CD4-positive, alpha-beta T cell (primary cell): ENCODE measurements around the gene GPRC5D. TPM values are rescaled to one million over a fixed set of nuclear protein-coding genes. Genes with fewer than 3 reads are reported as not detected.

Source experiments
- ATAC-seq: fragments of 200-7000 bp; cut with Tn5 transposase; one replicate; pipeline ENCODE4 v1.10.0; 2022; ENCODE audit warnings: mild to moderate bottlenecking; ENCODE audit not compliant: poor library complexity
- CTCF ChIA-PET: fragments of 350-600 bp; sonication (Branson Sonifier 250); formaldehyde crosslinking; loops from one replicate; lab custom pipeline; 2021; ENCODE audit warnings: antibody characterized with exemption, inconsistent platforms; lab: Charles Lee
- POLR2A ChIA-PET: fragments of 350-600 bp; sonication (Branson Sonifier 250); formaldehyde crosslinking; loops from one replicate; lab custom pipeline; 2021; ENCODE audit warnings: antibody characterized with exemption, inconsistent platforms; lab: Charles Lee
- DNase-seq, 14 experiments: peaks; one replicate each; pipeline ENCODE4 v3.0.0-alpha.2; 2013 to 2020; ENCODE audit warnings: mixed read lengths in 2 of 14
- H3K27ac ChIP-seq, 2 donors: one replicate each; pipeline versions ENCODE4 v1.5.1 to v1.7.0; 2013; ENCODE audit warnings: low read length in 2 of 2, low read depth in 1 of 2, mild to moderate bottlenecking in 1 of 2
- H3K27me3 ChIP-seq, 2 experiments: 1 replicate in 1 of 2; 2 replicates in 1 of 2; pipeline versions ENCODE4 v1.6.1 to v1.7.0; 2013; ENCODE audit warnings: low read length in 2 of 2, control low read depth in 1 of 2, mild to moderate bottlenecking in 1 of 2, moderate library complexity in 1 of 2; ENCODE audit not compliant: insufficient read depth in 2 of 2, control insufficient read depth in 1 of 2
- H3K36me3 ChIP-seq: one replicate; pipeline ENCODE4 v1.6.1; 2013; ENCODE audit warnings: low read length, control low read depth; ENCODE audit not compliant: insufficient read depth
- H3K4me1 ChIP-seq: one replicate; pipeline ENCODE4 v1.6.1; 2013; ENCODE audit warnings: low read length, control low read depth; ENCODE audit not compliant: insufficient read depth
- H3K4me3 ChIP-seq: one replicate; pipeline ENCODE4 v1.5.1; 2013; ENCODE audit warnings: mild to moderate bottlenecking, low read length, moderate library complexity
- H3K9me3 ChIP-seq, 2 experiments: 1 replicate in 1 of 2; 2 replicates in 1 of 2; pipeline versions ENCODE4 v1.6.1 to v1.7.0; 2013; ENCODE audit warnings: low read length in 2 of 2, mild to moderate bottlenecking in 2 of 2, control low read depth in 1 of 2, moderate library complexity in 1 of 2; ENCODE audit not compliant: control insufficient read depth in 1 of 2, insufficient read depth in 1 of 2
- H3K27ac Mint-ChIP-seq: one replicate; pipeline ENCODE4 v1.8.0; 2020; ENCODE audit warnings: mixed read lengths
- H3K27me3 Mint-ChIP-seq: one replicate; pipeline ENCODE4 v1.8.0; 2021; ENCODE audit warnings: mixed read lengths
- H3K36me3 Mint-ChIP-seq: one replicate; pipeline ENCODE4 v1.8.0; 2021; ENCODE audit warnings: low read depth, mixed read lengths
- H3K4me1 Mint-ChIP-seq: one replicate; pipeline ENCODE4 v1.8.0; 2021; ENCODE audit warnings: low read depth, mixed read lengths
- H3K4me3 Mint-ChIP-seq: one replicate; pipeline ENCODE4 v1.8.0; 2020; ENCODE audit warnings: mild to moderate bottlenecking, mixed read lengths
- H3K9me3 Mint-ChIP-seq: one replicate; pipeline ENCODE4 v1.8.0; 2020; ENCODE audit warnings: mixed read lengths
- CTCF ChIP-seq: fragments of 200-600 bp; IDR thresholded peaks from one replicate; pipeline ENCODE4 v1.8.0; 2022; ENCODE audit warnings: antibody characterized with exemption, mild to moderate bottlenecking
- intact Hi-C, 2 experiments: fragments of 100-400 bp; cut with DNase I in 1 of 2; cut with micrococcal nuclease in 1 of 2; formaldehyde crosslinking; loops; one replicate each; pipeline versions ENCODE4 v1.15.1 to v1.9.0; 2023 to 2025; cut with DNase I, micrococcal nuclease
- total RNA-seq, 174 experiments: library from RNA in 2 of 174; stranded (reverse) in 2 of 174; gene quantifications; one replicate each; pipeline ENCODE4 v1.2.3 and lab custom pipeline; 2021 to 2026

Gene GPRC5D
- total RNA-seq, 2 experiments from 2014 or later = not detected

DNA sequence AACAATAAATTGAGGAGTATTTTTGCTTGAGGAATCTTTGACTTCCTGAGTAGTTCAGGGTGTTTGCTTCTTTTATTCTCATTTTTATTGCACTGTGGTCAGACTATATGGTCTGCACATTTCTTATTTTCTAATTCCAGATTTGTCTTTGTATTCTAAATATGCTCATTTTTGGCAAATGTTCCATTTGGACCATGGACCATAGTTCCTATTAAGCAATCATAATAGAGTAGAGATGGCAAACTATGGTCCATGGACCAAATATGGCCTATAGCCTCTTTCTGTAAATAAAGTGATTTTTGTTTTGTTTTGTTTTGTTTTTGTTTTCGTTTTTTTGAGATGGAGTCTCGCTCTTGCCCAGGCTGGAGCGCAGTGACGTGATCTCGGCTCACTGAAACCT lies 58.5 kb downstream of the GPRC5D start:
- TF ChIP-seq CTCF = no peak
- ATAC-seq (no peak), DNase-seq (no peak)
- no peaks in the 10 kb centered on the region for H3K36me3 Mint-ChIP-seq
- peaks cover 14% of the 10 kb centered on the region for H3K4me1 ChIP-seq
- H3K4me3 ChIP-seq = no peak overlapping the region
- H3K9me3 Mint-ChIP-seq = no peaks in the 10 kb centered on the region
- CTCF ChIA-PET = no interaction called here
- H3K27ac ChIP-seq = no peak overlapping the region
- H3K27me3 ChIP-seq = peaks cover 20 to 25% of the 10 kb centered on the region in 2 experiments
- H3K9me3 ChIP-seq = no peaks in the 10 kb centered on the region
- POLR2A ChIA-PET = no interaction called here
- intact Hi-C loops = loop anchor here in 1 of 2 experiments (5.0 kb wide), 1 partner anchor 56 kb away; no protein-coding TSS in a partner anchor
- peaks cover 30% of the 10 kb centered on the region for H3K27me3 Mint-ChIP-seq
- no peaks in the 10 kb centered on the region for H3K36me3 ChIP-seq
- peak overlapping the region; percentile 20 for H3K4me3 Mint-ChIP-seq
- no peak overlapping the region for H3K27ac Mint-ChIP-seq
- peaks cover 19% of the 10 kb centered on the region for H3K4me1 Mint-ChIP-seq

GRCh38 chr12:12892681-12893141 lies 59.3 kb downstream of the GPRC5D start:
- Histone ChIP-seq H3K36me3 (no peaks in the 10 kb centered on the region), H3K27me3 (peaks cover 20 to 25% of the 10 kb centered on the region in 2 experiments), H3K9me3 (no peaks in the 10 kb centered on the region), H3K27ac (no peak overlapping the region), H3K4me1 (peaks cover 14% of the 10 kb centered on the region), H3K4me3 (no peak overlapping the region)
- no peak for ATAC-seq
- Mint-ChIP-seq H3K4me1 (peaks cover 19% of the 10 kb centered on the region), H3K4me3 (no peak overlapping the region), H3K9me3 (no peaks in the 10 kb centered on the region), H3K36me3 (no peaks in the 10 kb centered on the region), H3K27ac (no peak overlapping the region), H3K27me3 (peaks cover 30% of the 10 kb centered on the region)
- ChIA-PET POLR2A (interaction anchor here (1.6 kb wide), 1 partner anchor 56 kb away, joined by 6 read pairs; no protein-coding TSS in a partner anchor), CTCF (no interaction called here)
- intact Hi-C loops = loop anchor here in 1 of 2 experiments (5.0 kb wide), 1 partner anchor 55 kb away; no protein-coding TSS in a partner anchor
- no peak for DNase-seq
- TF ChIP-seq CTCF = no peak

DNA sequence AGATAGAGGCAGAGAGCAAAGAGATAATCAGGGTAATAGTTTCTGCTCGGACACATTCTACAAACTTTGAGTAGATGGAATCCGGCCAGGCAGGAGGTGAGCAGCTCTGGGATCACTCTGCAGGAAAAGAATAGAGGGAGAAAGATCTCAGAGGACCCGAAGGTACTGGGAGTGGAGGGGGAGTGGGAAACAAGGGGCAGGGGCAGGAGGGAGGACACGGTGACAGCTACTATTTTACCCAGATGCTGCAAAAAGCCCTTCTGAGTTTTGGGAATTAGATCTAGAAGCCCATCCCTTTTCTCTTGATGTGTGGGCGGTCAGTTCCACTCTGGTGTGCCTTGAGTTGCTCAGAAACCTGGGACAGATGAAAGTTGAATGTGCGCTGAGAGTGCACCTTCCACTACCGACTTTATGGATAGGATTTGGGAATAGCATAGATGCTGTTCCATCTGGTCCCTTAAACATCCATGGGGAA lies 60.1 kb downstream of the GPRC5D start:
- POLR2A ChIA-PET = interaction anchor here (1.2 to 1.6 kb wide), 2 partner anchors 55 to 78 kb away, joined by 4 to 6 read pairs; no protein-coding TSS in a partner anchor

More for the DNA sequence above, 60.1 kb downstream of the GPRC5D start:
- Mint-ChIP-seq H3K9me3 (no peaks in the 10 kb centered on the region), H3K4me1 (peaks cover 19% of the 10 kb centered on the region), H3K27me3 (peaks cover 26% of the 10 kb centered on the region), H3K36me3 (no peaks in the 10 kb centered on the region), H3K27ac (no peak overlapping the region), H3K4me3 (peak overlapping the region; percentile 89)
- intact Hi-C loops = loop anchor here (2.0 to 5.0 kb wide), 3 partner anchors 55 to 103 kb away; no protein-coding TSS in a partner anchor
- CTCF ChIA-PET = no interaction called here
- Histone ChIP-seq H3K9me3 (no peaks in the 10 kb centered on the region), H3K4me1 (peaks cover 14% of the 10 kb centered on the region), H3K27ac (no peak overlapping the region), H3K4me3 (no peak overlapping the region), H3K27me3 (peaks cover 20 to 25% of the 10 kb centered on the region in 2 experiments), H3K36me3 (no peaks in the 10 kb centered on the region)
- TF ChIP-seq CTCF = no peak
- ATAC-seq (no peak), DNase-seq (no peak)
